ENCODE results near the gene HLA-B.

The HLA-B gene

GRCh38 chr6:31368461-31368860, 11.5 kb upstream of the HLA-B start:
- H3K27ac ChIP-seq = no peak overlapping the region
- TF ChIP-seq ZFX (IDR thresholded peaks at IDR 0.05; ENCODE audit: borderline replicate concordance) (no peak), CTCF (IDR thresholded peaks at IDR 0.05) (no peak)

- no peak for TF ChIP-seq ZFX (IDR thresholded peaks at IDR 0.05; ENCODE audit: borderline replicate concordance)
- TF ChIP-seq CTCF (IDR thresholded peaks at IDR 0.05) = peak; percentile 95
- H3K27ac ChIP-seq = no peak overlapping the region
Measured at GRCh38 chr6:31366693-31367470, 9.9 kb upstream of the HLA-B start.

GRCh38 chr6:31365864-31366263, 8.9 kb upstream of the HLA-B start:
- no peak for TF ChIP-seq ZFX (IDR thresholded peaks at IDR 0.05; ENCODE audit: borderline replicate concordance)
- TF ChIP-seq CTCF (IDR thresholded peaks at IDR 0.05) = no peak
- no peak overlapping the region for H3K27ac ChIP-seq

GRCh38 chr6:31363811-31364210, 6.8 kb upstream of the HLA-B start:
- no peak overlapping the region for H3K27ac ChIP-seq
- no peak for TF ChIP-seq ZFX (IDR thresholded peaks at IDR 0.05; ENCODE audit: borderline replicate concordance)
- no peak for TF ChIP-seq CTCF (IDR thresholded peaks at IDR 0.05)

- no peak for TF ChIP-seq CTCF (IDR thresholded peaks at IDR 0.05)
- H3K27ac ChIP-seq = no peak overlapping the region
Measured at GRCh38 chr6:31362751-31363150, 5.8 kb upstream of the HLA-B start.

GRCh38 chr6:31359581-31359980, 2.6 kb upstream of the HLA-B start:
- no peak overlapping the region for H3K27ac ChIP-seq
- no peak for TF ChIP-seq ZFX (IDR thresholded peaks at IDR 0.05; ENCODE audit: borderline replicate concordance)
- no peak for TF ChIP-seq CTCF (IDR thresholded peaks at IDR 0.05)

- no peak overlapping the region for H3K27ac ChIP-seq
- TF ChIP-seq ZFX (IDR thresholded peaks at IDR 0.05; ENCODE audit: borderline replicate concordance) (no peak), CTCF (IDR thresholded peaks at IDR 0.05) (no peak)
Measured at GRCh38 chr6:31358302-31358701, 1.3 kb upstream of the HLA-B start.

Measured in 22Rv1 (cell line).